Type B pancreatic cell (in vitro differentiated cells): ENCODE measurements around the gene BRAF. TPM values are rescaled to one million over a fixed set of nuclear protein-coding genes. Genes with fewer than 3 reads are reported as not detected.

Experiments
- DNase-seq: peaks from one replicate; pipeline ENCODE4 v3.0.0; 2021; ENCODE audit warnings: mixed read lengths; ENCODE audit not compliant: unreplicated experiment; ENCODE audit errors: extremely low spot score
- H3K27ac Mint-ChIP-seq: 2 replicates; pipeline ENCODE4 v1.8.0; 2021; ENCODE audit warnings: mild to moderate bottlenecking, mixed read lengths
- H3K27me3 Mint-ChIP-seq: 2 replicates; pipeline ENCODE4 v1.8.0; 2021; ENCODE audit warnings: mixed read lengths
- H3K36me3 Mint-ChIP-seq: 2 replicates; pipeline ENCODE4 v1.8.0; 2021; ENCODE audit warnings: mixed read lengths
- H3K4me1 Mint-ChIP-seq: one replicate; pipeline ENCODE4 v1.8.0; 2021; ENCODE audit warnings: mixed read lengths; ENCODE audit not compliant: unreplicated experiment
- H3K4me3 Mint-ChIP-seq: 2 replicates; pipeline ENCODE4 v1.8.0; 2021; ENCODE audit warnings: mild to moderate bottlenecking, mixed read lengths
- H3K9me3 Mint-ChIP-seq: 2 replicates; pipeline ENCODE4 v1.8.0; 2021; ENCODE audit warnings: mixed read lengths
- total RNA-seq: library from RNA; stranded (reverse); gene quantifications from 2 replicates; pipeline ENCODE4 v1.2.1, GENCODE V29; 2021; ENCODE audit warnings: low replicate concordance
- TF ChIP-seq, protein P1 (sequence below): fragments of 200-600 bp; sonication (generic); conservative IDR thresholded peaks from 2 replicates; pipeline ENCODE4 v1.5.0; 2021; ENCODE audit warnings: antibody characterized with exemption, mild to moderate bottlenecking

Gene BRAF
- total RNA-seq, 1 donor from 2014 or later = 34.4 TPM

- peaks cover 9% of the 10 kb centered on the region for H3K9me3 Mint-ChIP-seq
- H3K27ac Mint-ChIP-seq = no peak overlapping the region
- no peaks in the 10 kb centered on the region for H3K4me1 Mint-ChIP-seq
- no peak for DNase-seq
- H3K4me3 Mint-ChIP-seq = no peak overlapping the region
- peaks cover 16% of the 10 kb centered on the region for H3K36me3 Mint-ChIP-seq
- TF ChIP-seq, protein P1, sequence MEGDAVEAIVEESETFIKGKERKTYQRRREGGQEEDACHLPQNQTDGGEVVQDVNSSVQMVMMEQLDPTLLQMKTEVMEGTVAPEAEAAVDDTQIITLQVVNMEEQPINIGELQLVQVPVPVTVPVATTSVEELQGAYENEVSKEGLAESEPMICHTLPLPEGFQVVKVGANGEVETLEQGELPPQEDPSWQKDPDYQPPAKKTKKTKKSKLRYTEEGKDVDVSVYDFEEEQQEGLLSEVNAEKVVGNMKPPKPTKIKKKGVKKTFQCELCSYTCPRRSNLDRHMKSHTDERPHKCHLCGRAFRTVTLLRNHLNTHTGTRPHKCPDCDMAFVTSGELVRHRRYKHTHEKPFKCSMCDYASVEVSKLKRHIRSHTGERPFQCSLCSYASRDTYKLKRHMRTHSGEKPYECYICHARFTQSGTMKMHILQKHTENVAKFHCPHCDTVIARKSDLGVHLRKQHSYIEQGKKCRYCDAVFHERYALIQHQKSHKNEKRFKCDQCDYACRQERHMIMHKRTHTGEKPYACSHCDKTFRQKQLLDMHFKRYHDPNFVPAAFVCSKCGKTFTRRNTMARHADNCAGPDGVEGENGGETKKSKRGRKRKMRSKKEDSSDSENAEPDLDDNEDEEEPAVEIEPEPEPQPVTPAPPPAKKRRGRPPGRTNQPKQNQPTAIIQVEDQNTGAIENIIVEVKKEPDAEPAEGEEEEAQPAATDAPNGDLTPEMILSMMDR = no peak
- H3K27me3 Mint-ChIP-seq = no peaks in the 10 kb centered on the region
Observed at GRCh38 chr7:140870003-140870402, 54.7 kb downstream of the BRAF start.

GRCh38 chr7:140869430-140869829 lies 55.3 kb downstream of the BRAF start:
- no peaks in the 10 kb centered on the region for H3K27me3 Mint-ChIP-seq
- H3K27ac Mint-ChIP-seq = no peak overlapping the region
- H3K36me3 Mint-ChIP-seq = peaks cover 17% of the 10 kb centered on the region
- no peak for DNase-seq
- H3K4me3 Mint-ChIP-seq = no peak overlapping the region
- no peaks in the 10 kb centered on the region for H3K4me1 Mint-ChIP-seq
- TF ChIP-seq, protein P1 = no peak
- H3K9me3 Mint-ChIP-seq = peaks cover 14% of the 10 kb centered on the region

GRCh38 chr7:140867467-140868462 lies 57.0 kb downstream of the BRAF start:
- Mint-ChIP-seq H3K9me3 (peaks cover 8% of the 10 kb centered on the region), H3K4me1 (no peaks in the 10 kb centered on the region), H3K4me3 (no peak overlapping the region), H3K36me3 (peaks cover 19% of the 10 kb centered on the region), H3K27ac (no peak overlapping the region), H3K27me3 (no peaks in the 10 kb centered on the region)
- no peak for DNase-seq
- TF ChIP-seq, protein P1 = no peak

GRCh38 chr7:140866926-140867325 lies 57.8 kb downstream of the BRAF start:
- Mint-ChIP-seq H3K27ac (no peak overlapping the region), H3K4me3 (no peak overlapping the region), H3K27me3 (no peaks in the 10 kb centered on the region), H3K4me1 (no peaks in the 10 kb centered on the region), H3K9me3 (peaks cover 8% of the 10 kb centered on the region), H3K36me3 (peaks cover 19% of the 10 kb centered on the region)
- TF ChIP-seq, protein P1 = no peak
- no peak for DNase-seq

- H3K36me3 Mint-ChIP-seq = peaks cover 19% of the 10 kb centered on the region
- H3K4me3 Mint-ChIP-seq = no peak overlapping the region
- DNase-seq = no peak
- no peak overlapping the region for H3K27ac Mint-ChIP-seq
- H3K9me3 Mint-ChIP-seq = peaks cover 8% of the 10 kb centered on the region
- no peaks in the 10 kb centered on the region for H3K4me1 Mint-ChIP-seq
- TF ChIP-seq, protein P1 = no peak
- no peaks in the 10 kb centered on the region for H3K27me3 Mint-ChIP-seq
Observed at GRCh38 chr7:140864732-140865131, 60.0 kb downstream of the BRAF start.
